Esophagus muscularis mucosa (tissue), 2 donors: ENCODE data around the gene PBX3.

Source experiments
- POLR2A ChIP-seq: fragments of 450-650 bp; IDR thresholded peaks from one replicate; pipeline ENCODE4 v1.6.1; 2017; ENCODE audit warnings: antibody characterized with exemption, moderate library complexity, mild to moderate bottlenecking, low read depth
- POLR2AphosphoS5 ChIP-seq, 2 donors: sonication (generic); formaldehyde crosslinking; IDR thresholded peaks; one replicate each; pipeline ENCODE4 v1.6.1; 2017; ENCODE audit warnings: antibody characterized with exemption in 2 of 2

DNA sequence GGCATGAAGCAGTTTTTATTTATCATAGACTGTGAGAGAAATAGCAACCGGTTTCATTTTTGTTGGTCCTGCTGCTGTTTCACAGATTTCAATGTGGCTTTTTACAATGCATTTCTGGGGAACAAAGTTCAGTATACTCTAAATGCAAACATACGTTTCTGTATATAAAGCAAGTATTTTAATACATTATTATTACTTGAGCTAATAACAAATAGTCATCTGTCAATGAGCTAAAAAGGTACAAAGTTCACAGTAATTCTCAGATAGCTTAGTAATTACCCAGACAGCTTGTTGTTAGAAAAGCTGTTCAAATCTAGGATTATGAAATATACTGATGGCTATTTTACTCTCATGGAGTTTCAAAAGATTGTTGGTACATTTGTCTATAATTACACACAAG, 50.8 kb downstream of the PBX3 start:
- TF ChIP-seq POLR2AphosphoS5 (IDR thresholded peaks at IDR 0.05) (no peak), POLR2A (no peak)
